ENCODE data around the gene GABRB1.

DNA sequence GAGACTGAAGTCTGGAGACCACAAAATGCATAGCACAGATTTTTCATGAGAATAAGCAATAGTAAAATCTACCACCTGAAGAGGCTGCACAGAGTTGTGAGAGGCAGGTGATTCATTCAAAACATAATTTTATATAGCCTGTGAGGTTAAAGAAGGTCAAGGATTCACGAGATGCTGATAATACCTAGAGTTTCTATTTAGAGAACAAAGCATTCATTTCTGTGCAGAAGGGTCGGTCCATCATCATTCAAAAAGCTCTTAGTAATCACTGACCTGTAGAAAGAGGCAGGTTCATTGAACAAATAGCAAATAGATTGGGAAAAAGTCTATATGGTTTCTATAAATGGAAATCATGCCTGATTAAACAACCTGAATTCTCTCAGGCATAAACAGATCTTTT, 26.6 kb downstream of the GABRB1 start:
- TF ChIP-seq CEBPB (IDR thresholded peaks at IDR 0.05) (no peak), POLR2A (IDR thresholded peaks at IDR 0.05; ENCODE audit: low read length) (no peak), MYC (IDR thresholded peaks at IDR 0.05; ENCODE audit: borderline replicate concordance, low read length) (no peak), HEYL (CRISPR knock-in tag; IDR thresholded peaks at IDR 0.05) (no peak), FOSB (CRISPR knock-in tag; IDR thresholded peaks at IDR 0.05) (no peak)
- TF ChIP-seq, protein P1, sequence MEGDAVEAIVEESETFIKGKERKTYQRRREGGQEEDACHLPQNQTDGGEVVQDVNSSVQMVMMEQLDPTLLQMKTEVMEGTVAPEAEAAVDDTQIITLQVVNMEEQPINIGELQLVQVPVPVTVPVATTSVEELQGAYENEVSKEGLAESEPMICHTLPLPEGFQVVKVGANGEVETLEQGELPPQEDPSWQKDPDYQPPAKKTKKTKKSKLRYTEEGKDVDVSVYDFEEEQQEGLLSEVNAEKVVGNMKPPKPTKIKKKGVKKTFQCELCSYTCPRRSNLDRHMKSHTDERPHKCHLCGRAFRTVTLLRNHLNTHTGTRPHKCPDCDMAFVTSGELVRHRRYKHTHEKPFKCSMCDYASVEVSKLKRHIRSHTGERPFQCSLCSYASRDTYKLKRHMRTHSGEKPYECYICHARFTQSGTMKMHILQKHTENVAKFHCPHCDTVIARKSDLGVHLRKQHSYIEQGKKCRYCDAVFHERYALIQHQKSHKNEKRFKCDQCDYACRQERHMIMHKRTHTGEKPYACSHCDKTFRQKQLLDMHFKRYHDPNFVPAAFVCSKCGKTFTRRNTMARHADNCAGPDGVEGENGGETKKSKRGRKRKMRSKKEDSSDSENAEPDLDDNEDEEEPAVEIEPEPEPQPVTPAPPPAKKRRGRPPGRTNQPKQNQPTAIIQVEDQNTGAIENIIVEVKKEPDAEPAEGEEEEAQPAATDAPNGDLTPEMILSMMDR (IDR thresholded peaks at IDR 0.05): no peak
- TF ChIP-seq, protein P2, sequence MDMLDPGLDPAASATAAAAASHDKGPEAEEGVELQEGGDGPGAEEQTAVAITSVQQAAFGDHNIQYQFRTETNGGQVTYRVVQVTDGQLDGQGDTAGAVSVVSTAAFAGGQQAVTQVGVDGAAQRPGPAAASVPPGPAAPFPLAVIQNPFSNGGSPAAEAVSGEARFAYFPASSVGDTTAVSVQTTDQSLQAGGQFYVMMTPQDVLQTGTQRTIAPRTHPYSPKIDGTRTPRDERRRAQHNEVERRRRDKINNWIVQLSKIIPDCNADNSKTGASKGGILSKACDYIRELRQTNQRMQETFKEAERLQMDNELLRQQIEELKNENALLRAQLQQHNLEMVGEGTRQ (IDR thresholded peaks at IDR 0.05): no peak
